H1 (cell line): ENCODE measurements around the gene ATOH7. TPM values are rescaled to one million over a fixed set of nuclear protein-coding genes. Genes with fewer than 3 reads are reported as not detected.

ENCODE experiments used
- CTCF ChIA-PET: fragments of 300-600 bp; sonication (Branson Sonifier 250); formaldehyde crosslinking; loops from one replicate; lab custom pipeline; 2021; ENCODE audit not compliant: partially characterized antibody; lab: Charles Lee
- POLR2A ChIA-PET: fragments of 300-600 bp; sonication (Branson Sonifier 250); formaldehyde crosslinking; loops from one replicate; lab custom pipeline; 2021; ENCODE audit warnings: inconsistent platforms; ENCODE audit not compliant: partially characterized antibody; lab: Charles Lee
- DNase-seq, 2 experiments: peaks; one replicate each; pipeline versions ENCODE4 v3.0.0 to v3.0.0-alpha.2; 2010 to 2022; ENCODE audit warnings: low spot score in 2 of 2, low read depth in 1 of 2, mixed read lengths in 1 of 2
- FAIRE-seq: peaks from 2 replicates; lab custom pipeline; 2011; peaks lifted over from hg19 to GRCh38; lab: Jason Lieb, UNC
- H2AFZ ChIP-seq: 2 replicates; pipeline ENCODE4 v1.8.1; 2012; ENCODE audit warnings: low read length, inconsistent platforms
- H2AK5ac ChIP-seq: 2 replicates; pipeline ENCODE4 v1.6.1; 2013; ENCODE audit warnings: low read depth, low read length
- H2BK120ac ChIP-seq: replicated peaks from 2 replicates; pipeline ENCODE3; 2013; ENCODE audit warnings: low read depth, low read length, inconsistent platforms
- H2BK12ac ChIP-seq: 2 replicates; pipeline ENCODE4 v1.6.1; 2013; ENCODE audit warnings: low read depth, low read length
- H2BK15ac ChIP-seq: 2 replicates; pipeline ENCODE4 v1.6.1; 2013; ENCODE audit warnings: low read length
- H2BK20ac ChIP-seq: 2 replicates; pipeline ENCODE4 v1.6.1; 2013; ENCODE audit warnings: low read length
- H2BK5ac ChIP-seq: 2 replicates; pipeline ENCODE4 v1.6.1; 2013; ENCODE audit warnings: low read depth, low read length
- H3K14ac ChIP-seq: 2 replicates; pipeline ENCODE4 v1.6.1; 2013; ENCODE audit warnings: inconsistent platforms; ENCODE audit not compliant: insufficient read length
- H3K18ac ChIP-seq: 2 replicates; pipeline ENCODE4 v1.6.1; 2013; ENCODE audit warnings: low read length; ENCODE audit errors: extremely low read depth
- H3K23ac ChIP-seq: 2 replicates; pipeline ENCODE4 v1.6.1; 2013; ENCODE audit warnings: inconsistent platforms; ENCODE audit not compliant: insufficient read length
- H3K23me2 ChIP-seq: 2 replicates; pipeline ENCODE4 v1.6.1; 2013; ENCODE audit warnings: low read depth, low read length
- H3K27ac ChIP-seq: 2 replicates; pipeline ENCODE4 v1.6.1; 2011; ENCODE audit warnings: low read depth, low read length, inconsistent platforms
- H3K27me3 ChIP-seq, 4 experiments: replicated peaks in 1 of 4; 1 replicate in 1 of 4; 2 replicates in 3 of 4; pipeline versions ENCODE4 v1.6.1 to v1.8.1; 2011 to 2013; ENCODE audit warnings: low read length in 3 of 4, mild to moderate bottlenecking in 3 of 4, inconsistent platforms in 2 of 4, mixed read lengths in 2 of 4, moderate library complexity in 1 of 4; ENCODE audit not compliant: control insufficient read depth in 3 of 4, insufficient read depth in 3 of 4; ENCODE audit errors: extremely low read depth in 1 of 4
- H3K36me3 ChIP-seq, 4 experiments: 2 replicates each; pipeline versions ENCODE4 v1.6.1 to v1.8.1; 2011 to 2013; ENCODE audit warnings: mild to moderate bottlenecking in 4 of 4, low read length in 3 of 4, moderate library complexity in 2 of 4, control low read depth in 1 of 4, inconsistent platforms in 1 of 4; ENCODE audit not compliant: insufficient read depth in 4 of 4, control insufficient read depth in 2 of 4
- H3K4ac ChIP-seq: replicated peaks from 2 replicates; pipeline ENCODE3; 2013; ENCODE audit warnings: low read length, low read depth, mixed read lengths, inconsistent platforms; ENCODE audit not compliant: insufficient read length
- H3K4me1 ChIP-seq, 4 experiments: replicated peaks in 1 of 4; 1 replicate in 1 of 4; 2 replicates in 3 of 4; pipeline versions ENCODE4 v1.6.1 to v1.8.1; 2011 to 2013; ENCODE audit warnings: low read length in 3 of 4, inconsistent platforms in 2 of 4, mixed read lengths in 1 of 4; ENCODE audit not compliant: insufficient read depth in 4 of 4, control insufficient read depth in 3 of 4
- H3K4me2 ChIP-seq, 2 experiments: 2 replicates each; pipeline versions ENCODE4 v1.6.1 to v1.8.1; 2011 to 2013; ENCODE audit warnings: low read depth in 2 of 2, low read length in 2 of 2, control low read depth in 1 of 2, inconsistent platforms in 1 of 2, mild to moderate bottlenecking in 1 of 2; ENCODE audit not compliant: insufficient read depth in 1 of 2
- H3K4me3 ChIP-seq, 4 experiments: fragments of 200-600, 300-600 bp in 1 of 4; sonication (generic), shearing (Covaris generic), sonication (Bioruptor Twin) in 1 of 4; 2 replicates each; pipeline versions ENCODE4 v1.5.1 to v1.8.1; 2011 to 2016; ENCODE audit warnings: low read length in 4 of 4, low read depth in 3 of 4, control low read depth in 2 of 4, inconsistent platforms in 2 of 4, mild to moderate bottlenecking in 2 of 4, mixed read lengths in 1 of 4, moderate library complexity in 1 of 4; ENCODE audit not compliant: insufficient read depth in 2 of 4; ENCODE audit errors: extremely low read depth in 1 of 4
- H3K56ac ChIP-seq: replicated peaks from 2 replicates; pipeline ENCODE3; 2013; ENCODE audit warnings: low read depth, mild to moderate bottlenecking, mixed read lengths, low read length, inconsistent platforms; ENCODE audit not compliant: insufficient read length
- H3K79me1 ChIP-seq: 2 replicates; pipeline ENCODE4 v1.6.1; 2013; ENCODE audit warnings: low read depth, low read length, control low read depth
- H3K79me2 ChIP-seq, 2 experiments: 2 replicates each; pipeline versions ENCODE4 v1.6.1 to v1.8.1; 2012 to 2013; ENCODE audit warnings: low read length in 2 of 2, mild to moderate bottlenecking in 2 of 2, inconsistent platforms in 1 of 2; ENCODE audit not compliant: insufficient read depth in 2 of 2, control insufficient read depth in 1 of 2
- H3K9ac ChIP-seq, 4 experiments: replicated peaks in 1 of 4; 1 replicate in 1 of 4; 2 replicates in 3 of 4; pipeline versions ENCODE4 v1.6.1 to v1.8.1; 2011 to 2013; ENCODE audit warnings: low read depth in 3 of 4, low read length in 3 of 4, control low read depth in 2 of 4, mild to moderate bottlenecking in 2 of 4, moderate library complexity in 2 of 4, inconsistent platforms in 1 of 4; ENCODE audit errors: extremely low read depth in 1 of 4
- H3K9me3 ChIP-seq, 2 experiments: 2 replicates each; pipeline versions ENCODE4 v1.6.1 to v1.8.1; 2012 to 2013; ENCODE audit warnings: mild to moderate bottlenecking in 2 of 2, moderate library complexity in 2 of 2, control low read depth in 1 of 2, inconsistent platforms in 1 of 2, low read depth in 1 of 2, low read length in 1 of 2, mixed read lengths in 1 of 2; ENCODE audit not compliant: insufficient read depth in 2 of 2
- H4K20me1 ChIP-seq, 2 experiments: replicated peaks in 1 of 2; 2 replicates each; pipeline versions ENCODE3 to v1.8.1; 2011 to 2013; ENCODE audit warnings: inconsistent platforms in 2 of 2, low read length in 2 of 2, mild to moderate bottlenecking in 1 of 2; ENCODE audit not compliant: insufficient read depth in 2 of 2, control insufficient read depth in 1 of 2
- H4K5ac ChIP-seq: 2 replicates; pipeline ENCODE4 v1.6.1; 2013; ENCODE audit warnings: low read length, low read depth, mixed read lengths, inconsistent platforms; ENCODE audit not compliant: insufficient read length
- H4K8ac ChIP-seq: 2 replicates; pipeline ENCODE4 v1.8.0; 2013; ENCODE audit warnings: mild to moderate bottlenecking, moderate library complexity, low read length, inconsistent platforms; ENCODE audit not compliant: insufficient read depth; ENCODE audit errors: extremely low read depth
- H4K91ac ChIP-seq: replicated peaks from 2 replicates; pipeline ENCODE3; 2013; ENCODE audit warnings: low read length, mixed read lengths, inconsistent platforms; ENCODE audit not compliant: insufficient read length
- BRCA1 ChIP-seq: IDR thresholded peaks from 2 replicates; pipeline ENCODE4 v1.6.1; 2012; ENCODE audit warnings: low read depth, low read length, improper control_type of control experiment
- CHD1 ChIP-seq: IDR thresholded peaks from 2 replicates; pipeline ENCODE4 v1.6.1; 2012; ENCODE audit warnings: low read depth, low read length, improper control_type of control experiment
- CREB1 ChIP-seq: IDR thresholded peaks from 2 replicates; pipeline ENCODE4 v1.6.1; 2012; ENCODE audit warnings: inconsistent platforms
- CTCF ChIP-seq, 3 experiments: IDR thresholded peaks; 1 replicate in 2 of 3; 2 replicates in 1 of 3; pipeline versions ENCODE4 v1.5.1 to v1.6.1; 2011; ENCODE audit warnings: low read length in 3 of 3, mild to moderate bottlenecking in 3 of 3, inconsistent platforms in 2 of 3, low read depth in 1 of 3, moderate library complexity in 1 of 3; ENCODE audit not compliant: insufficient read depth in 1 of 3; ENCODE audit errors: control extremely low read depth in 1 of 3
- KDM1A ChIP-seq: fragments of 200-600, 300-600 bp; sonication (generic); IDR thresholded peaks from 2 replicates; pipeline ENCODE4 v1.7.1; 2016; ENCODE audit warnings: mild to moderate bottlenecking, low read length, borderline replicate concordance
- NANOG ChIP-seq: IDR thresholded peaks from 2 replicates; pipeline ENCODE4 v1.6.1; 2011; ENCODE audit warnings: low read length, low read depth, mild to moderate bottlenecking, inconsistent platforms; ENCODE audit not compliant: insufficient read depth, poor library complexity, severe bottlenecking
- POLR2A ChIP-seq, 2 experiments: IDR thresholded peaks; 1 replicate in 1 of 2; 2 replicates in 1 of 2; pipeline ENCODE4 v1.6.1; 2011; ENCODE audit warnings: low read depth in 2 of 2, low read length in 2 of 2, mild to moderate bottlenecking in 2 of 2; ENCODE audit errors: control extremely low read depth in 1 of 2
- POU5F1 ChIP-seq: IDR thresholded peaks from 2 replicates; pipeline ENCODE4 v1.6.1; 2011; ENCODE audit warnings: low read depth, mild to moderate bottlenecking, low read length, moderate library complexity
- SP2 ChIP-seq: IDR thresholded peaks from 2 replicates; pipeline ENCODE4 v1.6.1; 2012; ENCODE audit warnings: mild to moderate bottlenecking, low read length, inconsistent platforms
- SUZ12 ChIP-seq: fragments of 200-600 bp; sonication (generic); IDR thresholded peaks from 2 replicates; pipeline ENCODE4 v1.6.1; 2012; ENCODE audit warnings: mild to moderate bottlenecking, inconsistent platforms, low read length, moderate library complexity, mixed read lengths
- TBP ChIP-seq: IDR thresholded peaks from 2 replicates; pipeline ENCODE4 v1.6.1; 2011; ENCODE audit warnings: low read depth, low read length, improper control_type of control experiment
- TCF12 ChIP-seq: IDR thresholded peaks from 2 replicates; pipeline ENCODE4 v1.6.1; 2011; ENCODE audit warnings: low read depth, mild to moderate bottlenecking, low read length
- ZNF274 ChIP-seq: IDR thresholded peaks from 2 replicates; pipeline ENCODE4 v1.7.0; 2012; ENCODE audit warnings: low read length, borderline replicate concordance; ENCODE audit errors: extremely low read depth
- WGBS, 2 experiments: shearing (Covaris generic) in 1 of 2; methylation state at CpG; one replicate each; pipeline versions ENCODE4 v1.1.6 to v1.1.7; 2013 to 2015; ENCODE audit warnings: low lambda C conversion rate in 2 of 2, mixed read lengths in 2 of 2, inconsistent platforms in 1 of 2, low coverage in 1 of 2, missing lambda C conversion rate in 1 of 2; ENCODE audit not compliant: insufficient replicate concordance in 2 of 2, insufficient coverage in 1 of 2, insufficient read length in 1 of 2; ENCODE audit errors: extremely low coverage in 1 of 2, missing lambda C conversion rate in 1 of 2; 5-methylcytosine and 5-hydroxymethylcytosine counted together
- polyA plus RNA-seq, 7 experiments: library from polyadenylated mRNA; depleted of rRNA in 3 of 7; stranded (reverse) in 5 of 7; unstranded in 2 of 7; fragments of >200 nt in 5 of 7; fragments of 200-250 nt in 2 of 7; gene quantifications; 1 replicate in 5 of 7; 2 replicates in 1 of 7; 4 replicates in 1 of 7; pipeline versions ENCODE4 v1.2.1 to v1.2.3, GENCODE V29; 2011 to 2013; ENCODE audit warnings: missing spikeins in 2 of 7, mixed read lengths in 2 of 7
- total RNA-seq: library from RNA; stranded (reverse); fragmentation: NEBNext Ultra II Directional; extraction: Animal tissue kit (Norgen Biotek cat#: 25700); gene quantifications from 2 replicates; pipeline ENCODE4 v1.2.1, GENCODE V29; 2021

Gene ATOH7
- total and polyA plus RNA-seq, 2 of the 8 experiments (the other 6 are each of a cell fraction or from before 2014, with no cell fraction given): 0.39 to 1.0 TPM

DNA sequence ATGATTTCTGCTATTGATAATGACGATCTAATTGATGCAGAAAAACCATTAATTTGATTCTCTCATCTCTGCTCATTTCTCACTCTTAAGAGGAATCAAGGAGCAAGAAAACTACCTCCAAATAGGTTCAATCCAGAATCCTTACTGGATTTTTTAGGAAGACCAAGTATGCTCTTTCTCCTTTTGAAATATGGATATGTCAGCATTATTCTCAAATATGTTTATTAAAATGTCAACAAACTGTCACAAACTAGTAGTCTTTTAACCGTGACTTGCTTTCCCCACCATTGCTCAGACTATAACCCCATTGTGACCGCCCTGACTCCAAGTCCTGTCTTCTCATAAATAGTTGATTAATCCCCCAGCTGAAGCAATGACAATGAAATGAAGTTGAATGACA, 1.1 kb upstream of the ATOH7 start:
- Histone ChIP-seq H4K8ac (no peak overlapping the region), H2AFZ (no peak overlapping the region), H3K4ac (no peak overlapping the region), H3K56ac (no peak overlapping the region), H3K79me1 (no peaks in the 10 kb centered on the region), H3K9me3 (no peaks in the 10 kb centered on the region), H2AK5ac (no peak overlapping the region), H3K18ac (no peak overlapping the region), H2BK15ac (no peak overlapping the region), H2BK12ac (no peak overlapping the region), H3K27me3 (peaks cover 0 to 5% (median 3%) of the 10 kb centered on the region in 4 experiments; a peak in 4 of 7 replicates), H3K4me1 (peaks cover 0 to 5% (median 0%) of the 10 kb centered on the region in 4 experiments; a peak in 3 of 7 replicates), H3K36me3 (no peaks in the 10 kb centered on the region), H2BK20ac (no peak overlapping the region), H3K4me3 (no peak overlapping the region), H2BK120ac (no peak overlapping the region), H3K9ac (no peak overlapping the region), H4K91ac (no peak overlapping the region), H3K23me2 (peaks cover 8% of the 10 kb centered on the region), H4K5ac (no peak overlapping the region), H3K14ac (no peak overlapping the region), H2BK5ac (no peak overlapping the region), H3K4me2 (no peak overlapping the region), H3K27ac (no peak overlapping the region), H3K79me2 (no peaks in the 10 kb centered on the region), H4K20me1 (no peaks in the 10 kb centered on the region), H3K23ac (no peak overlapping the region)
- FAIRE-seq (no peak), DNase-seq (no peak)
- 94% methylated on average over 3 of the region's 3 CpGs; no CpG with 5 or more reads in 1 of the 2 experiments for WGBS, 2 experiments
- ChIA-PET CTCF (interaction anchor here (0.7 to 1.0 kb wide), 2 partner anchors 10 to 20 kb away, joined by 3 read pairs; no protein-coding TSS in a partner anchor), POLR2A (interaction anchor here (0.8 kb wide), 1 partner anchor 99 kb away, joined by 3 read pairs; the partner anchor contains the start of gene HNRNPH3)
- TF ChIP-seq ZNF274 (no peak), KDM1A (no peak), NANOG (no peak), SP2 (no peak), POU5F1 (no peak), CHD1 (no peak), BRCA1 (no peak), SUZ12 (no peak), TBP (no peak), CREB1 (no peak), TCF12 (no peak), POLR2A (IDR thresholded peaks at IDR 0.05; ENCODE audit: control extremely low read depth in 1 of 2, low read depth in 2 of 2, low read length in 2 of 2) (no peak), CTCF (IDR thresholded peaks at IDR 0.05; ENCODE audit: control extremely low read depth in 1 of 3, insufficient read depth in 1 of 3, low read depth in 1 of 3, low read length in 3 of 3) (no peak)
